ENCODE measurements around the gene CDH13.

CDH13 gene

DNA sequence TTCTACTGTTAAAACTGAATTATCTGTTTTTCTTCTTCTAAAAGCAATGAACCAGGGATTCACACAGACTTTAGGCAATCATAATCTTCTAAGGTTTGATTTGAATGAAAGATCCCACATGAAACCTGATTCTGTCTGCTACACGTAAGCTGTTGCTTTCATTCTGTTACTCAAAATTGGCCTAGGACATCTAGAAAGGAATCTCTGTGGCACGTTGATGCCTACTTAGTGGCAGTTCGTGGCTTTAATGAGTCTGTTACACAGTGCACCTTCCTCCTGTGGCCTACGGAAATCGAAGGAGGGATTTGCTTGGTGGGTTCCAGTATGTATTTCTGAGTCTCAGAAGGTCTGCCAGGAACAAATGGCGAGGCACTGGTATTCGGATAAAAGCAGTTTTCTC lies 691.6 kb downstream of the CDH13 start:
- no peak for DNase-seq

- no peak for DNase-seq
Observed at GRCh38 chr16:83328936-83329335, 702.2 kb downstream of the CDH13 start.

- no peak for DNase-seq
Observed at GRCh38 chr16:83329441-83329840, 702.7 kb downstream of the CDH13 start.

- DNase-seq = no peak
Observed at GRCh38 chr16:83330251-83330650, 703.5 kb downstream of the CDH13 start.

DNA sequence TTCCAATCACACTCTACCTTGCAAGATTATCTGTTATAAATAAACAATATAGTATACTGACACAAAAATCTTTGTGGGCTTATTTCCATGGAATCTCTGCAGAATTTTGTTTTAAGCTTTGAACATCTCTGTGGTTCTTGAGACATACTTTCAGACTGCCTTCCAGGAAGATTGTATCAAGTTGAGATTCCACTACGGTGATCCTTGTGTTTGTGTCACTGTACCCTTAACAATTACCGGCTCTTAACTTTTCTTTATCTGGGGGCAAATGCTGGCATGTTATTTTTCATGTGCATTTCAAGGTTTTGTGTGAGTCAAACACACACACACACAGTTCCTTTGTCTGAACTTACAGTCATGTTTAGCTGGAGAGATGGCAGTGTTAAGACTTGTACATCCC lies 708.3 kb downstream of the CDH13 start:
- DNase-seq = no peak

DNA sequence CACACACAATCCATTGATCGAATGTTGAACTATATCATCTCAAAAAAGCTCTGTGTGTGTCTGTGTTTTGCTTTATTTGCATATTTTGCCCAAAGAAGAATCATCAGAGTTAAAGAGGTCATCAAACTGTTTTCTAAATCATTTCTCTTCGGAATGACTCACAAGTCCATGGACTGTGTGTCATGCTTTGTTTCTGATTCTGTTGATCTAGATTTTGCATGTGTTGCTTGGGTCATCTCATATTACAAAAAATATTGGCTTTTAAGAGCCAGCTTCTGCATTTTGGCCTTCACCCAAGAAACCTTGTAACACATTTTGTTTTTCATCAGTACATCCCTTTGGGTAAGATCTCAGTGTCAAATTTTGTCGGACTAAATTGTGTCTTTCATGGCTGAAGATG lies 709.8 kb downstream of the CDH13 start:
- no peak for DNase-seq

DNA sequence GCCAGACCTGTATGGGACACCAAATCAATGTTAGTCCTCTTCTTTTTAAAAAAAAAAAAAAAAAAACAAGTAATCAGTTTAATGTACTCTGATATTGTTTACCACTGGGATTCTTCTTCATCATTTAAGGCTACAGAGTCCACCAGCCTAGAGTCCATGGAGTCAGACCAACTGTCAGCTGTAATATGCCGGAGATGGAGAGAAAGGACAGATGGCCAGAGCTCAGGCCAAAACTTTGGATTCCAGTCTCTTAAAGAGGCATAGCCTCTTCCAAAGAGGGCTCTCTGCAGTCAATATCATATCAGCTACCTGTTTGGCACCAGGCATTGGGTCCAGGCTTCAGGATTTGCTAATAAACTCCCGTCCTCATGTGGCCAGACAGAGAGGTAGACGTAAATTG lies 711.4 kb downstream of the CDH13 start:
- no peak for DNase-seq

- DNase-seq = no peak
Observed at GRCh38 chr16:83338941-83339340, 712.2 kb downstream of the CDH13 start.

DNA sequence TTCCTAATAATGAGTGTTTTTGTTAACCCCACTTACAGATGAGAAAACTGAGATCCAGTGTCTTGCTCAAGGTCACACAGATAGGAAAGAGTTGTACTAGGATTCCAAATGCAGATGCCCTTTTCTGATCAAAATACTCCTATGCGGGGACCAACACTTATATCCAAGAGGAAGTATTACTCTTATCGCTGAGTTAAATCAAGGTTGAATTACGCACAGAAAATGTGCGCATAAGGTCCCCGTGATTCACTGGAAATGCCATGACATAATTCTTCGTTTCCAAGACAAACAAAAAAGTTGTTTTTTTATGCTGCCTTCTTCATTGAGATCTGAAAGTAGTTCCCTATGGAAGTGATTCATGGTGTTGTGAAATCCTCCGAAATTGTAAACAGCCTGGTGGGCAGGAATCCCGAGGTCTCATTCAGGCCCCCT lies 717.2 kb downstream of the CDH13 start:
- no peak for DNase-seq

DNA sequence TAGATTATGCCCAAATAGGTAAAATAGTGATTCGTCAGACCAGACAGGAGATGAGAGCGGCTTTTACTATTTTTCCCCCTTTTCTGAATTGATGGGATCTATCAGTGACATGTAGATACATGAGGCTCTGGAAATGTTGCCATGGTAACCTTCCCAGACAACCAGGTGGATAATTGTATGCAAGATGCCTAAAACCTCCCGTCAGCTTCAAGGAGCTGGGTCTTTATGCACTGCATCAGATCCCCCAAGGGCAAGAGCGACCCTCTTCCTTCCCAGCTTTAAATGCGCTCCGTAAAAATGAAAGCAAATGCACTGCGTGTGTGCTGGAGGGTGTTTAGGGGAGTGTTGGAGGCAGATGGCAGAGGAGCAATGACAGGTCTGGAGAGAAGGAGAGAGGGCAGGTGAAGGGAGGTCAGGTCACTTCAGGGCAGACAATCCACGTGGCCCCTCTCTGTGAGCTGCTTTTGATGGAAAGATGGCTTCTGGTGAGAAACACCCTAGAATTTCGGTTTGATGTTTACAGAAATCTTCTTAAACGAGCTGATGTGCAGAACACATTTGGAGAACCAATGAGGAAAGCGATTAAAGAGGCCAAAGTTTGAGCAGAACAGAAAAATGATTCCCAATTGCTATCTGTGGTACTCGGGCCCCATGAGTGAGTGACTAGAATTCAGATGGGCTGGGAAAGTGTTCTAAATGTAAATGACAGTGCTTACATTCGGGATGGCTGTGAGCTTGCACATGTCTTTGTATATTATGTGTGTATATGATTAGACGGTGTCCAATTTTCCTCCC lies 719.3 kb downstream of the CDH13 start:
- DNase-seq = no peak

DNA sequence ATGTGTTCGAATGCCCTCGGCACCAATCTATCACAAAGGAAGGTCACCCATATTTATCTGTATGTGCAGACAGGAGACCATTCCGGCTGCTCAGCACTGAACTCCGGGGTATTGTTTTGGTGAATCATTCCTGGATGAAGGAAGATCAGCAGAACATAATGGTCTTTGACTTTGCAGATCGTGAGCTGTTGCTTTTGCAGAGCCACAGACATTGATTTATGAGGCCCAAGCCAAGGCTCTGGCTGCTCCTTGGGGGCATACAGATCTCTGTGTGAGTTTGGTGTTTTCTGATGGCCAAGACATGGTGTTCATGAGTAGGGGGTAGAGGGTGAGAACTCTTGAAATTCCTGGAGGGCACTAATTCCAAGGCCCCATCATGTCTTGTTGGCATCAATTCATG lies 722.2 kb downstream of the CDH13 start:
- DNase-seq = no peak

DNA sequence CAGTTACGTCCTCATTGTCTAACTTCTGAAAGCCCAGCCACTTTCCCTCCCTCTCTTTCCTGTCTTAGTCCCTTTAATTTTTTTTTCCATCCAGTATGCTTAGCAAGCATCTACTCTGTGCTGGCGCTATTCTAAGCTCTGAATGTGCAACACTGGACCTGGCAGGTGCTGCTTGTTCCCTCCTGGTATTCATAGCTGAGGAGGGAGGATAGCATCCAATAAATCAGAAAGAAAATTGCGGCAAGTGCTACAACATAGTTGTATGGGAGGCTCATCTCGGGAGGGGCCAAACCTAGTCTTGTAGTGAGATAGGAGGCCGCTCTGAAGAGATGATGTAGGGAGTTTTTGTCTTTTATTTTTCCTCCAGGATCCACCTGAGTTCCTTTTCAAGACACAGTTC lies 723.7 kb downstream of the CDH13 start:
- DNase-seq = no peak

DNA sequence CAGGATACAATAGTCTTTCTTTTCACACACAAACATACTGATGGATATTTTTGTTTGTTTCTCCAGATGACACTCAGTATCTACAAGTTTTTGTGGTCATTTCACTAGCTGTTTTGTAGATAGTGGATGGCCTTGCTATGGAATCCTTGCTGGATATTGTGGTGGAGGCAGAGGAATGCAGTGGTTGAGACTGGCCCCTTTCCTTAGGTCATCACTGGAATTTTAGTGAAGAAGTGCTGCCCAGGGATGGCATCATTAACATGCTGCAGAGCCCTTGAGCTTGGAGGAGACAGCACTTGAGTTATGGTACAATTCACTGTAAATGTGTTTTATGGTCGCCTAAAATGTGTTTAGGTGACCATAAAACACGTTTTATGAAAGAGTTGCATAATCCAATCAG lies 725.1 kb downstream of the CDH13 start:
- DNase-seq = no peak

DNA sequence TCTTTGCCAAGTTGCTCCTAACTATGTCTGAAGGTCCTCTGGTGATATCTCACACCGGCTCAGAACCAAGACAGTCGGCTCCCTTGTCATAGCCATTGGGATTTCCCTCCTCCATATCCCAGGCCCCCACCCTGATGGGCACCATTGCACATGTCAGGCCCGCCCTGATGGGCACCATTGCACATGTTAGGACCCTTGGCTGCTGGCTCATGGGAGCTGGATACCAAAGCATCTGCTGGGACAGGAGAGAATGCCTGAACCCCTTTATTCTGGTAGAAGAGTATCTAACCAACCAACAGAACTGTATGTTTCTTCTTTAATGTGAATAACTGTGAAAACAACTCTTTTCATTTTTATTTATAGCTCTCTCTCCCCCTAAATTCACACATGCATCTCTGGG lies 726.5 kb downstream of the CDH13 start:
- DNase-seq = no peak

DNA sequence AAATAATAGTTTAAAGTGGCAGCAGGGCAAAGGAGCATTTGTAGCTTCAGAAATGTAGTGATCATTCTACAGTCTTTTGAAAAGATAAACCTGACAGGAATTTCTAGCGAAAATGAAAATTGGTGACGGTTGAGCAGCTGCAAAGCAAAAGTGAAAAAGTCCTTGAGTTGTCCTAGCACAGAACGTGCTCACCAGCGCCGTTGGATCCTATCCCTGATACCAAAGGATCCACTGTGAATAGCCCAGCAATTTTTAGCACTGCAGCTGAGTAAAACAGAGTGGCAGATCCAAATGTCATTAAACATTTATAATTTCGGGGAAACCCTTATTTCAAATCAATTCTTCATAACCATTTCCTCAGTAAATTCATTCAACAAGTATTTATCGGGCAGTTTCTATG lies 727.2 kb downstream of the CDH13 start:
- no peak for DNase-seq

GRCh38 chr16:83355570-83356218 lies 728.9 kb downstream of the CDH13 start:
- no peak for DNase-seq

GRCh38 chr16:83356266-83356665 lies 729.5 kb downstream of the CDH13 start:
- no peak for DNase-seq

GRCh38 chr16:83356986-83357385 lies 730.2 kb downstream of the CDH13 start:
- DNase-seq = no peak

GRCh38 chr16:83363521-83363920 lies 736.8 kb downstream of the CDH13 start:
- DNase-seq = no peak

DNA sequence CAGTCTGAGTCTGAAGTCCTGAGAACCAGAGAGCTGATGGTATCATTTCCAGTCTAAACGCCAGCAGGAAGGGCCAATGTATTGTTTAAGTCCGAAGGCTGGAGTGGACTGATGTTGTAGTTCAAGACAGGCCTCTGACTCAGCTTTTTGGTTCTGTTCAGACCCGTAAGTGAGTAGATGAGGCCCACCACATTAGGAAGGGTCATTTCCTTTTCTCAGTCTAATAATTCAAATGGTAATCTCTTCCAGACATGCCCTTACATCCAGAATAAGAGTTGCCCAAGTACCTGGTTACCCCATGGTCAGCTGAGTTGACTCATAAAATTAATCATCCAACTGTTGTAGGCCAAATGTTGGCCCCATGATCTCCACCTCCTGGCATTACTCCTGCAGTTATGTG lies 738.4 kb downstream of the CDH13 start:
- DNase-seq = no peak

DNA sequence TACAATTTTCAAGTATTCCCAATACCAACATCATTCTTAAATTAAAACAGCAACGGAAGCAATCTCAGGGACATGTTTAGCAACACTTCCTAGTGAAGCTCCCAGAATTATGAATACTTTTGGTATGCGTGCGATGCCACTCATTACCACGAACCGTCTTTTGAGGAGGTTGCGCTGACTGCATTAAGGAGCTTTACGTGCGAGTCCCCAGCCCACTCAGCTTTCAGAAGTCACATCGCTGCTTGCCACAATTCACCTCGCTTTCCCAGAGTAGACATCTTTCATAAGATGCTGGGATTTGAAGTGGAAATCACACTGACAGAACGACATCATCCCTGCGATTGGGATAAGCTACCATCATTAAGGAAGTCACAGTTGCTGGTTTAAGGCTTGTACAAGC lies 739.5 kb downstream of the CDH13 start:
- no peak for DNase-seq

GRCh38 chr16:83374979-83375378 lies 748.2 kb downstream of the CDH13 start:
- DNase-seq = no peak

DNA sequence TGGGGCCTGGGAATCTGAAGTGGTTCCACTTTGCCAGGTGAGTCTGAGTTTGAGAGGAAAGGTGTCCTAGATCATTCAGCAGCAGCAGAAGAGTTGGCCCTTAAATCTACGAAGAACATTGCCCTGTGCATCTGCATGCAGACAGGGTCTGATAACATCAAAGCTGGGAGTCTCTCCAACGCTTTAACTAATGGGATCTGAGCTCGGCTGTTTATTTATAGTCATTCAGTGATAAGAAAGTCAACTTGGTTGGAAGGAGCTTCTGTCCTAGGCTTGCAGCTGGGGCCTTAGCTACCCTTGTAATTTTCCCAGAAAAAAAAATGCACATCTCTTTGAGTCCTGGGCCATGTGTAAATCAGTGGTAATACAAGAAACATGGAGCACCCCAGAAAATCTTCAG lies 763.0 kb downstream of the CDH13 start:
- DNase-seq = no peak

DNA sequence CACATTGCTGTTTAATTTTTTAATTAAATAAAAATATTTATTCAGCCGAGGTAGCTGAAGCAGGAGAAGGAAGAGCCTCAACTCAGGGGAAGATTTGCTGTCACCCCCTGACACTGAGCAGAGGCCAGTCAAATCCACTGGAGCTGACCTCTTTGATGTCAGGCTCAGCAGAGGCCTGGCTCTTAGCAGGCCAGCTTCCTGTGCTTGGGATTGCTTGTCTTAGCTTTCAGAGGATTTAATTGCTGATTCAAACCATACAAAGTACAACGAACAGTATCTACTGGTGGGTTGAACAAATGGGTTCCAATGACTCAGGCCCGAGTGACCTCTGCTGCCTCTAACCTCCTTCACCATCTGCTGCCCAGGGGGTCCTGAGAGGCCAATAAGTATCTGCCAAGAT lies 764.0 kb downstream of the CDH13 start:
- DNase-seq = no peak

GRCh38 chr16:83392743-83393142 lies 766.0 kb downstream of the CDH13 start:
- DNase-seq = no peak
